Brain pericyte (primary cell): ENCODE results near the gene KLK6.
"Not testable (repeated sequence)": the region's sequence is repeated elsewhere in the genome, so short reads cannot be mapped to it uniquely, and the experiment has no call there.

ENCODE experiments used
- DNase-seq: peaks from one replicate; pipeline ENCODE4 v3.0.0-alpha.2; 2012; ENCODE audit warnings: low read depth, low spot score

Gene KLK6

DNA sequence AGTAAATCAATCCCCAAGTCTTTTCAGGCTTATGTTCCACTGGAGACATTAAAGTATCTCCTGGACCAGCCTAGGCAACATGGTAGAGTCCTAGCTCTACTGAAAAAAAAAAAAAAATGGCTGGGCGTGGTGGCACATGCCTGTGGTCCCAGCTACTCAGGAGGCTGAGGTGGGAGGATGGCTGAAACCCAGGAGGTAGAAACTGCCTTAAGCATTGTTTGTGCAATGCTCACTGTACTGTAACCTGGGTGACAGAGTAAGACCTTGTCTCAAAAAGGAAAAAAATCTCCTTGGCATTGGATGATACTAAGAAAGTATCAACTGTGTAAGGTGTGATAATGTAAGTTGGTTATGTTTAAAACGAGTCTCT is 23.3 kb upstream of the KLK6 start:
- no peak for DNase-seq

DNA sequence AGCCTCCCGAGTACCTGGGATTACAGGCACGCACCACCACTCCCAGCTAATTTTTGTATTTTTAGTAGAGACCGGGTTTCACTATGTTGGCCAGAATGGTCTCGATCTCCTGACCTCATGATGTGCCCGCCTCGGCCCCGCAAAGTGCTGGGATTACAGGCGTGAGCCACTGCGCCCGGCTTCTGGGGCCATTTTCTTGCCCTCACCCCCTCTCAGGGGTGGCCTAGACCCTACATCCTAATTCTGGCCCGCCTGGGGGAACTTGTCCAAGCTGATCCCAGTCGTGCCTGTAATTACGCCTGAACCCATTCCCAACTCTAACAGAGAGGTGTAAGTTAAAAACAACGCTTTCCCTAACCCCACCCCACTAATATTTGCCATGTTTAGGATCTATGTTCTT is 15.0 kb upstream of the KLK6 start:
- not testable (repeated sequence) for DNase-seq

DNA sequence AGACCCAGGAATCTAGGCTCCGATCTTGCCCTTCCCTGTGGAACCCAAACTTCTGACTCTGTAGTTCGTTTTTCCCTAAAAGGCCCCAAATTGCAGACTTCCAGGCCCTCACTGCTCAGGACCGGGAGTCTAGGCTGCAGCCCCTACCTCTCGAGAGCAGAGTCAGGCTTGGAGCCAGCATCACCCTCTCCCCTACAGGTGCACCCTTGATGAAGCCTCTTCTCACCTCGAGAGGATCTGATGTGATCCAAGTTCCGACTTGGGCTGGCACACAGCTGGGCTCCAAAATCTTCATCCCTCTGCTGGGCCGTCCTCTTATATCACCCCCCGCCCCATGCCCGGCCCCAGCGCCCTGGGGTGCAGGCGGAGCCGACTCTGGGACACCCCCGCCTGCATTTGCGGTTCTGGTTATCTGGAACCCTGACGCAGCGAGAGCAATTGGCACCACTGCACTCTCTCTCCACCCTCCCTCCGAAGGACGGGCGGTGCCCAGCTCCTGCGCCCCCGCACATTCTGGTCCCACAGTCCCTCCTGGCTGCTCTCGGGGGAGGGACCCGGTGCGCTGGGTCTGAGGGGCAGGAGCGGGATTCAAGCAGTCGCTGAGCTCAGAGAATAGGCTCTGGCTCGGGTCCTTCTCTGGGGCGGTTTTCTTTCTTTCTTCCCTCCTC is 14.4 kb upstream of the KLK6 start, which contains the start of gene KLK7:
Gene KLK7 (minus strand): TSS at position 293 of the 668 bp plus-strand sequence. CDS start 1,518 bp downstream, outside the sequence.
- DNase-seq: no peak

DNA sequence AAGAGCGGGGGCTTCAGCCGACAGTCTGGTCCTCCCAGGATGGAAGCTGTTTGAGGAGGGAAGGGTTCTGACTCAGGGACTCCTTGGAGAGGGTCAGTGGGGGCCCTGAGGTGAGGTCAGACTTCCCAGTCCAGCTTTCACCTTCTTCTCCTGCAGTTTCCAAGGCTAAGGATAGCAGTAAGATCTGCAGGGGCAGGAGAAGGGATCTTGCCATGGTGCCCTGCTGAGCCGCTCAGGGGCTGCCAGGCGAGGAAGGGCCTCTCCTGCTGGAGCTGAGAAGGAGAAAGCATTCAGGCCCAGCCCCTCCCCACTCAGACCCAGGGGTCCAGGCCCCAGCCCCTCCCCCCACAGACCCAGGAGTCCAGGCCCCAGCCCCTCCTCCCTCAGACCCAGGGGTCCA is 12.8 kb upstream of the KLK6 start:
- no peak for DNase-seq

DNA sequence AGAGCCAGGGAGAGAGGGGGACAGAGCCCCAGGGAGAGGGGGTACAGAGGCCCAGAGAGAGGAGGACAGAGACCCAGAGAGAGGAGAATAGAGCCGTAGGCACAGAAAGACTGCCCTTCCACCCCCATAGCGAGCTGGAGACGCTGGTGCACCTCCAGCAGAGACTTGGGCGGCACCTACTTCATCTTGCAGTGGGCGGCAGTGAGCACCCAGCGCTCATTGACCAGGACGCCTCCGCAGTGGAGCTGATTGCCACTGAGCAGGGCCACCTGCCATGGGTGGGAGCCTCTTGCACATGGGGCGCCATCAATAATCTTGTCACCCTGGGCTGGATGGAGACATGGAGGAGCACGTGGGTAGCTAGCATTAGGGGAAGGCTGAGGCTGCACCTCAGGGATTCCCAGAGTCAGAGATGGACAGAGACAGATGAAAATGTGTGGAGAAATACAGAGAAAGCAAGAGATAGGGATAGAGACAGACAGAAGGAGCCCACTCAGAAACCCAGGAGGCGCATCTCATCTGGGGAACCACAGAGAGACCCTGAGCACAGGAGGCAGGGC is 12.3 kb upstream of the KLK6 start:
- DNase-seq: no peak

DNA sequence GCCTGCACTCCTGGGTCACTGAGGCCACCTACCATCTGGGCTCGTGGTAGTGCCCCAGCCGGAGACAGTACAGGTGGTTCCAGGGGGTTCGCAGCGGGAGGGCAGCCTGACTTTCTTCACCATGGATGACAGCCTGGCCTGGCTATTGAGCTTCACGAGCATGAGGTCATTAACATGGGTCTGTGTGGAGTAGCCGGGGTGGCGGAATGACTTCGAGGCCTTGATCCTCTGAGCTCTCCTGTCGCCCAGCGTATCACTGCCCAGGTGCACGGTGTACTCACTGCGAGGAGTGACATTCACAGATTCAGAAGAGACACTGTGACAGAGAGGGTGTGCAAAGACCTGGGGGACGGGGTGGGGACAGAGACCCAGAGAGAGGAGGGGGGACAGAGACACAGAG is 10.8 kb upstream of the KLK6 start:
- DNase-seq: no peak

DNA sequence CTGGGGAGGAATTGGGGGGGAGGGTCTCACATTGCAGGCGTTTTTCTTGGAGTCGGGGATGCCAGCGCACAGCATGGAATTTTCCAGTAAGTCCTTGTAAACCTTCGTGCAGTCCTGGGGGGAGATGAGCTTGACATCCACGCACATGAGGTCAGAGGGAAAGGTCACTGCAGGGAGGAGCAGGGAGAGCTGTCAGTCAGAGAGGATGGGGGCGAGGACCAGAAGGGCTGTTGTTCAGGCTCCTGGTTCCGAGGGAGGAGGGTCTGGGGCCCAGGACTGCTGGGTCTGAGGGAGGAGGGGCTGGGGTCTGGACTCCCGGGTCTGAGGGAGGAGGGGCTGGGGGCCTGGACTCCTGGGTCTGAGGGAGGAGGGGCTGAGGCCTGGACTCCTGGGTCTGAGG is 10.4 kb upstream of the KLK6 start:
- DNase-seq: no peak

DNA sequence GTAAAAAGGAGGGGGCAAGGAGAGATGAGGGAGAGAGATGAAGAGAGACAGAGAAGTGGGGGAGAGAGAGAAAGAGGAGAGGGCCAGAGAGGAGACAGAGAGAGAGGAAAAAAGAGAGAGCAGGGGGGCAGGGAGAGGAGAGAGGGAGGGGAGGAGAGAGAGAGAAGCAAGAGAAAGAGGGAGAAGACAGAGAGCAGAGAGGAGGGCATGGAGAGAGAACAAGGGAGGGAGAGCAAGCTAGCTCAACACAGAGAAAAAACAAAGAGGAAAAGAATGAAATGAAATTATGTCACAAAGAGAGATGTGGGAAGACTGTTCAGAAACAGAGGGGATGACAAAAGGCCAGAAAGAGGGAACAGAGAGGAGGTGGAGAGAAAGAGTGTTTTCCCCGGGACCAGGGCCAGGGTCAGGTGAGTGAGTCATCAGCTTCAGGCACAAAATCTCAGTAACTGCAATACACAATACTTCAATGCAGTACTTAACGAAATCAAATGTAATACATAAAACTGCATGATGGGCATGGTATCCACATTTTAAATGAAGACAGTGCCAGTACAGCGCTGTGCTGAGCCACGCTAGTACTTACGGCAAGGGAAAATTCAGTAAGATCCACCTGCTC is 9.5 kb upstream of the KLK6 start:
- no peak for DNase-seq

DNA sequence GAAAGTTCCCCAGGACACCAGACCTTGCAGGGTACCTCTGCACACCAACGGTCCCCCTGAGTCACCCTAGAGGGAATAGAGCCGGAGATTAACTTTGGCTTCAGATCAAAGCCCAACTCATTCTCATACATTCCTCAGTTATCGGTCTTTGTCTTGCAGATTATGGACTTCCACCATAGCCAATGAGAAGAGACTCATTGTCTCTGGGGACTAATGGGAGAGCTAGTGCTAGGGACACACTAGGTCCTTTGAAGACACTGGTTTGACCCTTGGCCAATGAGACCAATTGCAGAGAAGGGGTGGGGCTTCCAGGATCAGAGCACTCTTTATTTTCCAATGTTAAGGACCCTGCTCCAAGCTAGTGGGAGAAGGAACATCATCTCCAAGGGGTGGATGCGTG is 8.2 kb upstream of the KLK6 start:
- DNase-seq: no peak

DNA sequence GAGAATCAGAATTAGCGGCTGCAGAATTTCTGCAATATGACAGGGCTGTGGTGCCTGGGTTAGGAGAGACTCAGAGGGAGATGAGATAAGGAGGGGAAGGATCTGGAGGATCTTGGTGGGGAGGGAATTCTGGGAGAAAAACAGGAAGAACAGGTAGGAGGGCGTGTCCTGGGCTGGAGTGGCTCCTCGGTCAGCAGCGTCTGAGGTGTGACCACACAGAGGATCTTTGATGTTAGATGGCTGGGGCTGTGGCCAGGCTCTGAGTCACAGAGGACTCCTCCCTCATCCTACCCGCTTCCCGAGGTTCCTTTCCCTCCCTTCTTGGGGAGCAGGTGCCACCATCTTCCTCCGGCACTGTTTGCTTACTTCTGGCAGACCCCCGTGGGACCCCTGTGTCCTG is 6.4 kb upstream of the KLK6 start:
- no peak for DNase-seq

DNA sequence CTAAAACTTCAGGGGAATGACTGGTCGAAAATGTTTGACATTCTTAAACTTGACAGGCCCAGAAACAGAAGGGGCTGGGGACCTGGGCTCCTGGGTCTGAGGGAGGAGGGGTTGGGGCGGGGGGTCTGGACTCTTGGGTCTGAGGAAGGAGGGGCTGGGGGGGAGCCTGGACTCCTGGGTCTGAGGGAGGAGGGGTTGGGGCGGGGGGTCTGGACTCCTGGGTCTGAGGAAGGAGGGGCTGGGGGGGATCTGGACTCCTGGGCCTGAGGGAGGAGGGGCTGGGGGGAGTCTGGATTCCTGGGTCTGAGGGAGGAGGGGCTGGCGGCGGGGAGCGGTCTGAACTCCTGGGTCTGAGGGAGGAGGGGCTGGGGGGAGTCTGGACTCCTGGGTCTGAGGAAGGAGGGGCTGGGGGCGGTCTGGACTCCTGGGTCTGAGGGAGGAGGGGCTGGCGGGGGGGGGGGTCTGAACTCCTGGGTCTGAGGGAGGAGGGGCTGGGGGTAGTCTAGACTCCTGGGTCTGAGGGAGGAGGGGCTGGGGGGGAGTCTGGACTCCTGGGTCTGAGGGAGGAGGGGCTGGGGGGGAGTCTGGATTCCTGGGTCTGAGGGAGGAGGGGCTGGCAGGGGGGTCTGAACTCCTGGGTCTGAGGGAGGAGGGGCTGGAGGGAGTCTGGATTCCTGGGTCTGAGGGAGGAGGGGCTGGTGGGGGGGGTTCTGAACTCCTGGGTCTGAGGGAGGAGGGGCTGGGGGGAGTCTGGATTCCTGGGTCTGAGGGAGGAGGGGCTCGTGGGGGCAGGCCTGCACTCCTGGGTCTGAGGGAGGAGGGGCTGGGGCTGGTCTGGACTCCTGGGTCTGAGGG is 5.5 kb upstream of the KLK6 start:
- no peak for DNase-seq

DNA sequence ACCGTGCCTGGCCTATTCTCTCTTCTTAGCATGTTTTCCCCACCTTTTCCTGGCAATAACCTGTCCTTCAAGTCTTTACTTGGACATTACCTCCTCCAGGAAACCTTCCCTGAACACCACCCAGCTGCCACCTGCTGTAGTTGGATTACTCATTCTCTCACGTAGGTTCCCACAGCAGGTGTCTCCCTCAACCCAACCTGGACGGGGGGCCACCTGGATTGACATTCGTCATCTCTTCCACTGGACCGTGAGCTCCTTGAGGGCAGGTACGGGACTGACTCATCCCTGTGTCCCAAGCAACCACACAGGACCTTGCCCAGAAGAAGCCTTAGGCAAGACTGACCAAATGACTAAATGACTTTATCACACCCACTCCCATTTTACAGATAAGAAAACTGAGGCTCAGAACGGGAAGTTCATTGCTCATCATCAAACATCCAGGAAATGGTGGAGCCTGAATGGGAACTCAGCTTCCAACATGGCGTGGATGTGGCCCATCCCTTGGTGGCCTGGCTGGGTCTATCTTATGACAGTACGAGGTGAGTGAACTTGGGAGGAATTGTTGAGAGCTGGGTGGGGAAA is 3.5 kb upstream of the KLK6 start:
- DNase-seq: no peak

DNA sequence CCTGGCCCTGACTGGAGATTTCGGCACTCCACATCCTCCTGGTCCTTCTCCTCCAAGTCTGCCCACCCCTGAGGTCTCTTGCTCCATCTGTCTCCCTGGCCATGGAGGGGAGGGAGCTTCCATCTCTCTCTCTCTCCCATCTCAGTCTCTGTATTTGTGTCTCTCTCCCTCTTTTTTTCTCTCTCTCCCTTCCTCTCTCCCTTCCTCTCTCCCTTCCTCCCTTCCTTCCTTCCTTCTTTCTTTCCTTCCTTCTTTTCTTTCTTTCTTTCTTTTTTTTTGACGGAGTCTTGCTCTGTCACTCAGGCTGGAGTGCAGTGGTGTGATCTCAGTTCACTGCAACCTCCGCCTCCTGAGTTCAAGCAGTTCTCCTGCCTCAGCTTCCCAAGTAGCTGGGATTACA is 419 bp upstream of the KLK6 start:
- not testable (repeated sequence) for DNase-seq

DNA sequence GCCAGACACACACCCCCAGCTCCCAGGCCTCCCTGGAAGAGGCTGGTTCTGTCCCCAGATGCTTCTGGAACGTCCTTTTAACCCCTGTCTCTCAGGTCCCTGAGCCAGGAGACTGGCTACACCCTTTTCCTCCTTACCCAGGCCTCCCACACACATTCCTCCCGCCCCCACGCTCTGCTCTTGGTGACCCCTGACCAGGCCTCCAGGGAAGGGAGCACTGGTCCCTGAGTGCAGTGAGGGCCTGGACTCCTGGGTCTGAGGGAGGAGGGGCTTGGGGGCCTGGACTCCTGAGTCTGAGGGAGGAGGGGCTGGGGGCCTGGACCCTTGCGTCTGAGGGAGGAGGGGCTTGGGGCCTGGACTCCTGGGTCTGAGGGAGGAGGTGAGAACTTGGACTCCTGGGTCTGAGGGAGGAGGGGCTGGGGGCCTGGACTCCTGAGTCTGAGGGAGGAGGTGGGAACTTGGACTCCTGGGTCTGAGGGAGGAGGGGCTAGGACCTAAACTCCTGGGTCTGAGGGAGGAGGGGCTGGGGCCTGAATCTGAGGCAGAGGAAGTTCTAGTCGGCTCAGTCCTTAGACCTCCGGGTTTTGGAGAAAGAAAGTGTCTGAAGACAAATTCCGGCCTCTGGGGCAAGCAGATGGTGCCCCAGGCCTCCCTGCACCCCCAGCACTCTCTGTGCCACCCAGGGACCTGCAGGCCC is 527 bp downstream of the KLK6 start:
- no peak for DNase-seq

DNA sequence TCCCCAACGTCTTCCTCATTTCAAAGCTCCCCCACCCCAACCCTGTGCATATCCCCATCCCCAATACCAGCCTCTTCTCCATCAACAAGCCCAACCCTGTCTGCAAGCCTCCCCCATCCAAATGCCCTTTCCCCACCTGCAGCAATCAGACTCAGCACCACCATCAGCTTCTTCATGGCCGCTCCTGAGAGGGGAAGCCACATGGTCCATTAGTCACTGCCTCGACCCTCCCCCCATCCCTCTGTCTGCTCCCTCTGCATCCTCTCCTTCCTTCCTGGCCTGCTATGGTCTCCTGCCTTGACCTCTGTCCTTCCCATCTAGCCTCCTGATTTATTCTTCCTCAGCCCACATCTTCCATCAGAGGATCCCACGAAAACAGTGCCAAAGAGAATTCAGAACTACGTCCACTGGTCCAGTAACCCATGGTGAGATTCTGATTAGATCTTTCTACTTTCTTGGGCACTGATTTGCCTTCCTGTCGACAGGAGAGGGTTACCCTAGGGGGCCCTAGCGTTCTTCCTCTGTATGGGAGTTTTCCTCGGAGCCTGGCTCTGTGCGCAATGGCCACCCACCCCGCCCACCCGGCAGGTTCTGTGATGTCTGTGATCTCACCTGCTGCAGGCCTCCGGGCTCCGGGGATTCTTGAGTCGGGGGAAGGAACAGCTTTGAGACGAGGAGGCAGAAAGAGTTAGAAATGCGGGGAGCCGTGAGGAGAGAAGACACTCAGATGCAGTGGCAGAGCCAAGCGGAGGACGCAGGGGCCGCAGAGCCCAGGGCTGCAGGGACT is 1.3 kb downstream of the KLK6 start:
- DNase-seq: no peak

DNA sequence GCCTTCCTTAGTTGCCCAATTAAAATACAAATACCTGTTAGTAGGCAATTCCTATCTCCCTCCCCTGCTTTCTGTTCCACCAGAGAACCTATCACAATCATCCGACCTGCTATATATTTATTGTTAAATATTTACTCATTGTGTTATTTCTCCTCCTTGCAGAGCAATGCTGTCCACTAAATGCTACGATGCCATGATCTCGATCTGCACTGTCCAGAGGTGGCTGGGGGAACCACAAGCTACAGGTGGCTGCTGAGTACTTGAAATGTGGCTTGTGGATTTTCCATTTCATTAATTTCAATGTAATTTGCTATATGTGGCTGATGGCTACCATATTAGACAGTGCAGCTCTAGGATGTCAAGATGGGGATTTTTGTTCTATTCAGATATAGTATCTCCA is 5.1 kb downstream of the KLK6 start:
- DNase-seq: no peak

DNA sequence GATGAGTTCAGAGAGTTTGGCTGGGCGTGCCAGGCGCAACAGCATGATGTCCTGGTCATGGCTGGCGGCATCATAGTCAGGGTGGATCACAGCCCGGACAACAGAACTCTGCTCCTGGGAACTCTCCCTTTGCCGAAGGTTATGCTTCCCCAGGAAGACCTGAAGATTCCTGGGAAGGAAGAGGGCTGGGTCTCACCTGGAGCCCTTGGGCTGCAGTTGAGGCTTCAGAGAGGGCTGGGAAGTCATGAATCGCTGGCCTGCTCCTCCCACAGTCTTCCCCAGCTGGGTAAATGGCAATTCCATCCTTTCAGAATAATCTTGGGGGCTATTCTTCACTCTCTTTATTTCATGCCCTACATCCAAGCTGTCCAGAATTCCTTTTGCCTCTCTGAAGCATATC is 6.0 kb downstream of the KLK6 start:
- DNase-seq: no peak

DNA sequence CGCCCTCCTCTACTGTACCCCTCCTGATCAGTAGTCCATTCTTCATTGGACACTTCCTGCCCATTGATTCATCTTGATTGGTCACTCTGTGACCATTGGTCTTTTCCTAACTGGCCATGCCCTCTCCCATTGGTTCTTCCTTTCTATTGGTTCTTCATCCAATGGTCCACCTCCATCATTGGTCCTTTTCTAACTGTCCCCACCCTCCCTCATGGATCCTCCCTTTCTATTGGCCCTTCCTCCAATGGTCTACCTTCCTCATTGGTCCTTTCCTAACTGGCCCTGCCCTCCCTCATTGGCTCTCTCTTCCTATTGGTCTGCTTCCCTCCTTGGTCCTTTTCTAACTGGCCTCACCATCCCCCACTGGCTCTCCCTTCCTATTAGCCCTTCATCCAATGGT is 7.1 kb downstream of the KLK6 start:
- no peak for DNase-seq

DNA sequence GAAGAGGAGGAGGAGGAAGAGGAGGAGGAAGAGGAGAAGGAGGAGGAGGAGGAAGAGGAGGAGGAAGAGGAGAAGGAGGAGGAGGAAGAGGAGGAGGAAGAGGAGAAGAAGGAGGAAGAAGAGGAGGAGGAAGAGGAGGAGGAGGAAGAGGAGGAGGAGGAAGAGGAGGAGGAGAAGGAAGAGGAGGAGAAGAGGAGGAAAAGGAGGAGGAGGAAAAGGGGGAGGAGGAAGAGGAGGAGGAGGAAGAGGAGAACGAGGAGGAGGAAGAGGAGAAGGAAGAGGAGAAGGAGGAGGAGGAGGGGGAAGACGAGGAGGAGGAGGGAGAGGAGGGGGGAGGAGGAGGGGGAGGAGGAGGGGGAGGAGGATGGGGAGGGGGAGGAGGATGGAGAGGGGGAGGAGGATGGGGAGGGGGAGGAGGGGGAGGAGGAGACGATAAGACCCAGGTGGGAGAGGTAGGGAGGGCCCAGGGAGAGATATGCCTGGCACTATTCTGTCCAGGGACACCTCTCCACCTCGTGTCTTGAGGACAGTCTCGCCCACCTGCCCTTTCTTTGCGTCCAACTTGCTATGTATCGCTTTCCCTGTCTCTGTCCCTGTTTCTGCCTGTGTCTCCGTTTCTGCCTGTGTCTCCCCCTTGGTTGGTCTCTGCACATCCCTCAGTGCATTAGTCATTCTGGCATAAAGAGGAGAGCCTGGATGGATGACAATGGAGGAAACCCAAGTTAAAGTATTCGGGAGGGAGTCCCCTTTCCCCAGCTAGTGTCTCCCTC is 9.5 kb downstream of the KLK6 start:
- DNase-seq: no peak

DNA sequence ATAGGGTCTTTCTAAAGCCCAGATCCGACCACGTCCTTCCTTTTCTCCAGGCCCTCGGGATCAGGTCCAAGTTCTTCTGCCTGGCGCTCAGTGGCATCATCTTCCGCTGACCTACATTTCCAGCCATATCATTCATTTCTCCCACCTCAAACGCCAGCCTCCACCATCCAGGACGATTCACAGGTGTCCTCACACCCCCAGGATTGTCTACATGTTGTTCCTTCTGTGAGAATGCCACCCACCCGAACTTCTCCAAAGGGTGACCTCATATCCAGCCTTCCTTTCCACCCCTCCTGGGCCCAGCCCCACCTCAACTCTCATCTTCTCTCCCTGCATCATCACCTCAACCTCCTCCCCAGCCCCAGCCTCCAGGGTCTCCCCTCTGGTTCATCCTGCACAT is 11.8 kb downstream of the KLK6 start:
- no peak for DNase-seq
